ENCODE measurements around the gene SLC45A3. TPM values are rescaled to one million over a fixed set of nuclear protein-coding genes. Genes with fewer than 3 reads are reported as not detected.

SLC45A3 gene
- total RNA-seq, 1 experiment from 2014 or later = 5.5 TPM

GRCh38 chr1:205623646-205624045 lies 56.7 kb downstream of the SLC45A3 start:
- Mint-ChIP-seq H3K36me3 (ENCODE audit: insufficient read depth, unreplicated experiment) (peaks cover 18% of the 10 kb centered on the region), H3K27me3 (ENCODE audit: insufficient read depth, unreplicated experiment) (no peaks in the 10 kb centered on the region), H3K4me3 (ENCODE audit: unreplicated experiment) (no peak overlapping the region), H3K27ac (ENCODE audit: unreplicated experiment) (no peak overlapping the region), H3K9me3 (ENCODE audit: unreplicated experiment) (no peaks in the 10 kb centered on the region), H3K4me1 (ENCODE audit: low read depth, unreplicated experiment) (peaks cover 5% of the 10 kb centered on the region)
- DNase-seq = no peak
- BruUV-seq (replicated peaks) = no TSS peak
- ChIA-PET CTCF (no interaction called here), POLR2A (no interaction called here)
- TF ChIP-seq CTCF (IDR thresholded peaks at IDR 0.05; ENCODE audit: insufficient read depth in 1 of 2, low read depth in 1 of 2, low read length in 1 of 2, severe bottlenecking in 1 of 2, unreplicated experiment in 1 of 2) = no peak
- intact Hi-C loops (cut with micrococcal nuclease; ENCODE audit: unreplicated experiment) = no loop called here
- Histone ChIP-seq H3K4me3 (ENCODE audit: low read depth, low read length) (no peak overlapping the region), H3K36me3 (ENCODE audit: control insufficient read depth, insufficient read depth, low read length) (no peaks in the 10 kb centered on the region), H3K4me1 (no peaks in the 10 kb centered on the region), H3K27me3 (replicated peaks; ENCODE audit: control insufficient read depth, insufficient read depth, low read length) (no peaks in the 10 kb centered on the region), H3K9me3 (no peaks in the 10 kb centered on the region)

GRCh38 chr1:205620269-205620668 lies 60.0 kb downstream of the SLC45A3 start:
- no peaks in the 10 kb centered on the region for H3K27me3 ChIP-seq (replicated peaks; ENCODE audit: control insufficient read depth, insufficient read depth, low read length)
- no peaks in the 10 kb centered on the region for H3K4me1 ChIP-seq
- DNase-seq = no peak
- intact Hi-C loops (cut with micrococcal nuclease; ENCODE audit: unreplicated experiment) = no loop called here
- ChIA-PET CTCF (no interaction called here), POLR2A (no interaction called here)
- BruUV-seq (replicated peaks) = no TSS peak
- H3K4me3 ChIP-seq (ENCODE audit: low read depth, low read length) = no peak overlapping the region
- Mint-ChIP-seq H3K27me3 (ENCODE audit: insufficient read depth, unreplicated experiment) (no peaks in the 10 kb centered on the region), H3K4me1 (ENCODE audit: low read depth, unreplicated experiment) (peaks cover 5% of the 10 kb centered on the region), H3K36me3 (ENCODE audit: insufficient read depth, unreplicated experiment) (peaks cover 32% of the 10 kb centered on the region), H3K27ac (ENCODE audit: unreplicated experiment) (no peak overlapping the region), H3K9me3 (ENCODE audit: unreplicated experiment) (no peaks in the 10 kb centered on the region), H3K4me3 (ENCODE audit: unreplicated experiment) (no peak overlapping the region)
- peaks cover 3% of the 10 kb centered on the region for H3K36me3 ChIP-seq (ENCODE audit: control insufficient read depth, insufficient read depth, low read length)
- H3K9me3 ChIP-seq = no peaks in the 10 kb centered on the region
- TF ChIP-seq CTCF (IDR thresholded peaks at IDR 0.05; ENCODE audit: insufficient read depth in 1 of 2, low read depth in 1 of 2, low read length in 1 of 2, severe bottlenecking in 1 of 2, unreplicated experiment in 1 of 2) = no peak

GRCh38 chr1:205619376-205619775 lies 60.9 kb downstream of the SLC45A3 start:
- no peak overlapping the region for H3K4me3 Mint-ChIP-seq (ENCODE audit: unreplicated experiment)
- no peak for DNase-seq
- POLR2A ChIA-PET = no interaction called here
- peaks cover 5% of the 10 kb centered on the region for H3K4me1 Mint-ChIP-seq (ENCODE audit: low read depth, unreplicated experiment)
- Histone ChIP-seq H3K9me3 (no peaks in the 10 kb centered on the region), H3K4me1 (no peaks in the 10 kb centered on the region), H3K4me3 (ENCODE audit: low read depth, low read length) (no peak overlapping the region), H3K36me3 (ENCODE audit: control insufficient read depth, insufficient read depth, low read length) (peaks cover 3% of the 10 kb centered on the region), H3K27me3 (replicated peaks; ENCODE audit: control insufficient read depth, insufficient read depth, low read length) (no peaks in the 10 kb centered on the region)
- peaks cover 34% of the 10 kb centered on the region for H3K36me3 Mint-ChIP-seq (ENCODE audit: insufficient read depth, unreplicated experiment)
- CTCF ChIA-PET = no interaction called here
- intact Hi-C loops (cut with micrococcal nuclease; ENCODE audit: unreplicated experiment) = no loop called here
- BruUV-seq (replicated peaks) = no TSS peak
- H3K27ac Mint-ChIP-seq (ENCODE audit: unreplicated experiment) = no peak overlapping the region
- no peak for TF ChIP-seq CTCF (IDR thresholded peaks at IDR 0.05; ENCODE audit: insufficient read depth in 1 of 2, low read depth in 1 of 2, low read length in 1 of 2, severe bottlenecking in 1 of 2, unreplicated experiment in 1 of 2)
- H3K27me3 Mint-ChIP-seq (ENCODE audit: insufficient read depth, unreplicated experiment) = no peaks in the 10 kb centered on the region
- no peaks in the 10 kb centered on the region for H3K9me3 Mint-ChIP-seq (ENCODE audit: unreplicated experiment)
